IPS DF 19.7 (cell line): Measurements from ENCODE around the gene IL6ST.
"Not testable (repeated sequence)": the region's sequence is repeated elsewhere in the genome, so short reads cannot be mapped to it uniquely, and the experiment has no call there.

Experiments used
- DNase-seq: peaks from one replicate; pipeline ENCODE4 v3.0.0-alpha.2; 2013; ENCODE audit warnings: low read depth, low spot score

Gene IL6ST

GRCh38 chr5:56004874-56005273 lies 10.1 kb upstream of the IL6ST start:
- DNase-seq: no peak

GRCh38 chr5:56003679-56004078 lies 8.9 kb upstream of the IL6ST start:
- DNase-seq: no peak

- DNase-seq: no peak
Measured at GRCh38 chr5:56003179-56003578, 8.4 kb upstream of the IL6ST start.

- no peak for DNase-seq
Measured at GRCh38 chr5:56002303-56002702, 7.5 kb upstream of the IL6ST start.

GRCh38 chr5:56000221-56000620 lies 5.5 kb upstream of the IL6ST start:
- DNase-seq: not testable (repeated sequence)

GRCh38 chr5:55998966-55999365 lies 4.2 kb upstream of the IL6ST start:
- DNase-seq: no peak

GRCh38 chr5:55997742-55998351 lies 3.1 kb upstream of the IL6ST start:
- no peak for DNase-seq

GRCh38 chr5:55994998-55995914 lies 493 bp upstream of the IL6ST start:
- peak; percentile 79 for DNase-seq

GRCh38 chr5:55993731-55994494 lies 850 bp downstream of the IL6ST start:
- no peak for DNase-seq

- DNase-seq: no peak
Measured at GRCh38 chr5:55993013-55993412, 1.8 kb downstream of the IL6ST start.

GRCh38 chr5:55991768-55992486 lies 2.8 kb downstream of the IL6ST start:
- DNase-seq: no peak

GRCh38 chr5:55990895-55991294 lies 3.9 kb downstream of the IL6ST start:
- not testable (repeated sequence) for DNase-seq

GRCh38 chr5:55989860-55990259 lies 4.9 kb downstream of the IL6ST start:
- DNase-seq: no peak

GRCh38 chr5:55988979-55989638 lies 5.7 kb downstream of the IL6ST start:
- no peak for DNase-seq

- DNase-seq: not testable (repeated sequence)
Measured at GRCh38 chr5:55988428-55988827, 6.3 kb downstream of the IL6ST start.

GRCh38 chr5:55986931-55987330 lies 7.8 kb downstream of the IL6ST start:
- no peak for DNase-seq

- DNase-seq: no peak
Measured at GRCh38 chr5:55985181-55985580, 9.6 kb downstream of the IL6ST start.

GRCh38 chr5:55983986-55984385 lies 10.8 kb downstream of the IL6ST start:
- DNase-seq: no peak

- DNase-seq: no peak
Measured at GRCh38 chr5:55982957-55983381, 11.8 kb downstream of the IL6ST start.

- DNase-seq: no peak
Measured at GRCh38 chr5:55973296-55973695, 21.5 kb downstream of the IL6ST start.

GRCh38 chr5:55969956-55970355 lies 24.8 kb downstream of the IL6ST start:
- DNase-seq: no peak
